ENCODE data around the gene TMEM132D.

TMEM132D gene

DNA sequence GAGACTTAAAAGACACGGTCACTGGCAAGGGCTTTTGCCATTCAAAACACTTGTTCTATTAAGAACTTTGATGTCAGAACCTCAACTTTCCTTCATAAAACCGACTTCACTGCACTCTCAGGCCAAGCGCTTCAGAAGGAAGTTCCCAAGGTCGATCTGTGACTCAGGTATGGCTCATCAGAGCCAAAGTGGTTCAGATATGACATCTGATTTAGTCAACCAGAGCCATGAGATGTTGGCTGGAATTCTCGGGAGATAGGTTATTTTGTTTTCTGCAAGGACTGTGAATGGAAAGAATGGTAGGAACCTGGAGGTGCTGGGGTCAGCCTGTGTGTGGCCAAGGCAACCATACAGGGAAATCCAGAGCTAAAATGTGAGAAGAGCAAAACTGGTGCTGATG lies 604.9 kb downstream of the TMEM132D start:
- Histone ChIP-seq H3K4me1 (ENCODE audit: insufficient read depth, low read length, severe bottlenecking) (no peaks in the 10 kb centered on the region), H3F3A (ENCODE audit: insufficient read depth, low read length) (no peaks in the 10 kb centered on the region), H4K20me1 (ENCODE audit: insufficient read depth, low read length) (no peaks in the 10 kb centered on the region), H3K27me3 (ENCODE audit: insufficient read depth, low read length) (no peaks in the 10 kb centered on the region), H3K4me3 (ENCODE audit: low read depth, low read length, poor library complexity, severe bottlenecking) (no peak overlapping the region), H3K36me3 (ENCODE audit: insufficient read depth, low read length) (no peaks in the 10 kb centered on the region), H3K9ac (ENCODE audit: low read length) (no peak overlapping the region), H3K9me3 (ENCODE audit: low read length) (no peaks in the 10 kb centered on the region), H3K27ac (ENCODE audit: low read depth, low read length, poor library complexity, severe bottlenecking) (no peak overlapping the region), H2AFZ (ENCODE audit: low read length) (no peak overlapping the region), H3K79me2 (ENCODE audit: insufficient read depth, low read length) (no peaks in the 10 kb centered on the region), H3K4me2 (ENCODE audit: low read length) (no peak overlapping the region), H3K9me2 (ENCODE audit: low read depth, low read length) (no peaks in the 10 kb centered on the region)
- TF ChIP-seq, protein P1, sequence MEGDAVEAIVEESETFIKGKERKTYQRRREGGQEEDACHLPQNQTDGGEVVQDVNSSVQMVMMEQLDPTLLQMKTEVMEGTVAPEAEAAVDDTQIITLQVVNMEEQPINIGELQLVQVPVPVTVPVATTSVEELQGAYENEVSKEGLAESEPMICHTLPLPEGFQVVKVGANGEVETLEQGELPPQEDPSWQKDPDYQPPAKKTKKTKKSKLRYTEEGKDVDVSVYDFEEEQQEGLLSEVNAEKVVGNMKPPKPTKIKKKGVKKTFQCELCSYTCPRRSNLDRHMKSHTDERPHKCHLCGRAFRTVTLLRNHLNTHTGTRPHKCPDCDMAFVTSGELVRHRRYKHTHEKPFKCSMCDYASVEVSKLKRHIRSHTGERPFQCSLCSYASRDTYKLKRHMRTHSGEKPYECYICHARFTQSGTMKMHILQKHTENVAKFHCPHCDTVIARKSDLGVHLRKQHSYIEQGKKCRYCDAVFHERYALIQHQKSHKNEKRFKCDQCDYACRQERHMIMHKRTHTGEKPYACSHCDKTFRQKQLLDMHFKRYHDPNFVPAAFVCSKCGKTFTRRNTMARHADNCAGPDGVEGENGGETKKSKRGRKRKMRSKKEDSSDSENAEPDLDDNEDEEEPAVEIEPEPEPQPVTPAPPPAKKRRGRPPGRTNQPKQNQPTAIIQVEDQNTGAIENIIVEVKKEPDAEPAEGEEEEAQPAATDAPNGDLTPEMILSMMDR (IDR thresholded peaks at IDR 0.05; ENCODE audit: low read length) = no peak
- TF ChIP-seq EZH2 (IDR thresholded peaks at IDR 0.05; ENCODE audit: borderline replicate concordance, low read length) = no peak

DNA sequence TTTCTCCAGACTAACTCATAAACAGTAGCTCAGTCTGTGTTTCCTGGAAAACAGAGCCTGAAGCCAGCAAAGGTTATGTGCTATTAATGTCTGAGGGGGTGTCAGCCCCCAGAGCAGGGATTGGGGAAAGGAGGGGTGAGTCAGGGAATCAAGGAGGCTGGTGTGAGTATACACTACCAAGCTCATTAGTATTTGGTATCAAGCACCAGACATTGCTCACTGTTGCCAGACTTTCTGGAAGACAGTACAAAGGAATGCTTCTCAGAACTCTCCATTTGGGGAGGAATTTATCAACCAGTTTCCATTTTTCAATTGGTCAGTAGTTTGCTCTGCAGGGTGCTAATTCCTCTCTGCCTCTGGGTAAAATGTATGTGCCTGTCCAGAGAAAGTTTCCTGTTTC lies 607.2 kb downstream of the TMEM132D start:
- Histone ChIP-seq H3K9ac (ENCODE audit: low read length) (no peak overlapping the region), H3K79me2 (ENCODE audit: insufficient read depth, low read length) (no peaks in the 10 kb centered on the region), H3K9me2 (ENCODE audit: low read depth, low read length) (no peaks in the 10 kb centered on the region), H3K9me3 (ENCODE audit: low read length) (no peaks in the 10 kb centered on the region), H2AFZ (ENCODE audit: low read length) (no peak overlapping the region), H3K27me3 (ENCODE audit: insufficient read depth, low read length) (0 out of 2 replicates have a peak, but pooled peaks cover under 1% of the 10 kb centered on the region), H3K36me3 (ENCODE audit: insufficient read depth, low read length) (no peaks in the 10 kb centered on the region), H3K27ac (ENCODE audit: low read depth, low read length, poor library complexity, severe bottlenecking) (no peak overlapping the region), H3K4me2 (ENCODE audit: low read length) (no peak overlapping the region), H3K4me1 (ENCODE audit: insufficient read depth, low read length, severe bottlenecking) (no peaks in the 10 kb centered on the region), H4K20me1 (ENCODE audit: insufficient read depth, low read length) (no peaks in the 10 kb centered on the region), H3K4me3 (ENCODE audit: low read depth, low read length, poor library complexity, severe bottlenecking) (no peak overlapping the region), H3F3A (ENCODE audit: insufficient read depth, low read length) (no peaks in the 10 kb centered on the region)
- TF ChIP-seq, protein P1 (IDR thresholded peaks at IDR 0.05; ENCODE audit: low read length) = no peak
- no peak for TF ChIP-seq EZH2 (IDR thresholded peaks at IDR 0.05; ENCODE audit: borderline replicate concordance, low read length)

DNA sequence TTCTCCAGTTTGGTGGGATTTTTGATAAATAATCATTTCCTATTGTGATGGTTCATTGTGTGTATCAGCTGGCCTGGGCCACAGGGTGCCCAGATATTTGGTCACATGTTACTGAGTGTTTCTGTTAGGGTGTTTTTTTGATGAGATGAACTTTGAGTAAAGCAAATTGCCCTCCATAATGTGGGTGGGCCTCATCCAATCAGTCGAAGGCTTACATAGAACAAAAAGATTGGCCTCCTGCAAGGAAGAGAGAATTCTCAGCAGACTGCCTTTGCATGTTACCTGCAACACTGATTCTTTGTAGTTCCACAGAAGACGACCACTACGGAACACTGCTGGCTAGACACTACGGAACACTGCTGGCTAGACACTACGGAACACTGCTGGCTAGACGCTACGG lies 609.0 kb downstream of the TMEM132D start:
- H3K4me3 ChIP-seq (ENCODE audit: low read depth, low read length, poor library complexity, severe bottlenecking) = no peak overlapping the region
- H3K9ac ChIP-seq (ENCODE audit: low read length) = no peak overlapping the region
- no peaks in the 10 kb centered on the region for H3K36me3 ChIP-seq (ENCODE audit: insufficient read depth, low read length)
- H3K79me2 ChIP-seq (ENCODE audit: insufficient read depth, low read length) = no peaks in the 10 kb centered on the region
- no peaks in the 10 kb centered on the region for H4K20me1 ChIP-seq (ENCODE audit: insufficient read depth, low read length)
- H3K4me1 ChIP-seq (ENCODE audit: insufficient read depth, low read length, severe bottlenecking) = no peaks in the 10 kb centered on the region
- H3K27me3 ChIP-seq (ENCODE audit: insufficient read depth, low read length) = 0 out of 2 replicates have a peak, but pooled peaks cover 3% of the 10 kb centered on the region
- TF ChIP-seq EZH2 (IDR thresholded peaks at IDR 0.05; ENCODE audit: borderline replicate concordance, low read length) = no peak
- TF ChIP-seq, protein P1 (IDR thresholded peaks at IDR 0.05; ENCODE audit: low read length) = no peak
- H3K9me2 ChIP-seq (ENCODE audit: low read depth, low read length) = no peaks in the 10 kb centered on the region
- H3K4me2 ChIP-seq (ENCODE audit: low read length) = no peak overlapping the region
- H3F3A ChIP-seq (ENCODE audit: insufficient read depth, low read length) = no peaks in the 10 kb centered on the region
- no peak overlapping the region for H3K27ac ChIP-seq (ENCODE audit: low read depth, low read length, poor library complexity, severe bottlenecking)
- H2AFZ ChIP-seq (ENCODE audit: low read length) = no peak overlapping the region
- no peaks in the 10 kb centered on the region for H3K9me3 ChIP-seq (ENCODE audit: low read length)
